Neural progenitor cell (in vitro differentiated cells): ENCODE results near the gene PCNX1.

ENCODE experiments used
- CTCF ChIP-seq: fragments of 200-600 bp; sonication (generic); IDR thresholded peaks from 2 replicates; pipeline ENCODE4 v1.5.1; 2017; ENCODE audit warnings: antibody characterized with exemption, mild to moderate bottlenecking
- EZH2 ChIP-seq: fragments of 200-600 bp; sonication (generic); IDR thresholded peaks from 2 replicates; pipeline ENCODE4 v1.6.1; 2017; ENCODE audit warnings: antibody characterized with exemption, mild to moderate bottlenecking, moderate library complexity
- EZH2phosphoT487 ChIP-seq: fragments of 200-600 bp; sonication (generic); IDR thresholded peaks from 2 replicates; pipeline ENCODE4 v1.6.1; 2017; ENCODE audit warnings: antibody characterized with exemption

- TF ChIP-seq CTCF = no peak
- no peak for TF ChIP-seq EZH2phosphoT487
- no peak for TF ChIP-seq EZH2
These were observed 179.3 kb downstream of the PCNX1 start for GRCh38 chr14:71086567-71086966.
